Measurements from ENCODE around the gene HLCS.

HLCS gene

DNA sequence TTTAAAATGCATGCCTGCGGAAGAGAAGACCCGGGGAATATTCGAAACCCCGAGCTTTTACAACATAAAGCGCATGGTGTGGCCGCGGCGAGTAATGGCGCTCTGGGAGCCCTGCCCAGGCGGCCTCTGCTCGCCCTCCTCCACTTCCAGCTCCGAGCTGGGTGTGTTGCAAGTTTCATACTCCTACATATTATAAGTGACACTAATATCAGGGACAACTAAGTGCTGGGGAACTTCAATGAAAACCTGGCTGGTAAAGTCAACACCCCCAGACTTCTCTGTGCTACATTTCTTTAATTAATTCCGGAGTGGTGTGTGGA lies 255.8 kb downstream of the HLCS start:
- TF ChIP-seq, protein P1, sequence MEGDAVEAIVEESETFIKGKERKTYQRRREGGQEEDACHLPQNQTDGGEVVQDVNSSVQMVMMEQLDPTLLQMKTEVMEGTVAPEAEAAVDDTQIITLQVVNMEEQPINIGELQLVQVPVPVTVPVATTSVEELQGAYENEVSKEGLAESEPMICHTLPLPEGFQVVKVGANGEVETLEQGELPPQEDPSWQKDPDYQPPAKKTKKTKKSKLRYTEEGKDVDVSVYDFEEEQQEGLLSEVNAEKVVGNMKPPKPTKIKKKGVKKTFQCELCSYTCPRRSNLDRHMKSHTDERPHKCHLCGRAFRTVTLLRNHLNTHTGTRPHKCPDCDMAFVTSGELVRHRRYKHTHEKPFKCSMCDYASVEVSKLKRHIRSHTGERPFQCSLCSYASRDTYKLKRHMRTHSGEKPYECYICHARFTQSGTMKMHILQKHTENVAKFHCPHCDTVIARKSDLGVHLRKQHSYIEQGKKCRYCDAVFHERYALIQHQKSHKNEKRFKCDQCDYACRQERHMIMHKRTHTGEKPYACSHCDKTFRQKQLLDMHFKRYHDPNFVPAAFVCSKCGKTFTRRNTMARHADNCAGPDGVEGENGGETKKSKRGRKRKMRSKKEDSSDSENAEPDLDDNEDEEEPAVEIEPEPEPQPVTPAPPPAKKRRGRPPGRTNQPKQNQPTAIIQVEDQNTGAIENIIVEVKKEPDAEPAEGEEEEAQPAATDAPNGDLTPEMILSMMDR (IDR thresholded peaks at IDR 0.05; ENCODE audit: insufficient read depth, missing control alignments) = no peak
- no peak for DNase-seq (ENCODE audit: insufficient read length, low spot score)
- FAIRE-seq = no peak

DNA sequence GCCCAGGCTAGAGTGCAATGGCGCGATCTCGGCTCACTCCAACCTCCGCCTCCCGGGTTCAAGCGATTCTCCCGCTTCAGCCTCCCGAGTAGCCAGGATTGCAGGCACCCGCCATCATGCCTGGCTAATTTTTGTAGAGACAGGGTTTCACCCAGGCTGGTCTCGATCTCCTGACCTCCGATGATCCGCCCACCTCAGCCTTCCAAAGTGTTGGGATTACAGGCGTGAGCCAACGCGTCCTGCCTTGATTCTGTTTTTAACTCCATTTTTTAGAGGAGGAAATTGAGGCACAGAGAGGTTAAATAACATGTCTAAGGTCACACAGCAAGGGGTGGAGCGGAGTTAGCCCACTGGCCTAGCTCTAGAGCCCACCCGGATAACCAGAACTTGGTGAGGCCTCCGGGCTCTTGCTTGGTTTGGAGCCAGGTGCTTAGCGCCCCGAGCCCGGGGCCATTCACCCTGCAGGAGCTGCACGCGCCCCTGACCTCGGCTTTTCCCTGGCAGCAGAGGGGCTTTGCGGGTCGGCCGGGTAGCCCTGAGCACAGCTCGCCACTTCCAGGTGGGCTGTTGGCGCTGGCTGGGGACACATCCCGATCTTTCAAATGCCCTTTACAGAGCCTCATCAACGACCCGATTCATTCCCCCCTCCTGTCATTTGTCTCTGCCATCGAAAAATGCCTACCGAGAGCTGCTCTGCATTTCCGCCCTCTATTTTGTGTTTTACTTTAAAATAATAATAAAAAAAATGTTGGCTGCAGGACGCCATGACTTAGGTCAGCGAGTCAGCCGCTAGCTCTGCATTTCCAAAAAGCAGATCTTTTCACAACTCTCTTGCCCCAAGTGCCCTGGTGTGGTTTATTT lies 256.4 kb downstream of the HLCS start:
- TF ChIP-seq, protein P1 (IDR thresholded peaks at IDR 0.05; ENCODE audit: insufficient read depth, missing control alignments) = no peak
- no peak for FAIRE-seq
- DNase-seq (ENCODE audit: insufficient read length, low spot score) = no peak

DNA sequence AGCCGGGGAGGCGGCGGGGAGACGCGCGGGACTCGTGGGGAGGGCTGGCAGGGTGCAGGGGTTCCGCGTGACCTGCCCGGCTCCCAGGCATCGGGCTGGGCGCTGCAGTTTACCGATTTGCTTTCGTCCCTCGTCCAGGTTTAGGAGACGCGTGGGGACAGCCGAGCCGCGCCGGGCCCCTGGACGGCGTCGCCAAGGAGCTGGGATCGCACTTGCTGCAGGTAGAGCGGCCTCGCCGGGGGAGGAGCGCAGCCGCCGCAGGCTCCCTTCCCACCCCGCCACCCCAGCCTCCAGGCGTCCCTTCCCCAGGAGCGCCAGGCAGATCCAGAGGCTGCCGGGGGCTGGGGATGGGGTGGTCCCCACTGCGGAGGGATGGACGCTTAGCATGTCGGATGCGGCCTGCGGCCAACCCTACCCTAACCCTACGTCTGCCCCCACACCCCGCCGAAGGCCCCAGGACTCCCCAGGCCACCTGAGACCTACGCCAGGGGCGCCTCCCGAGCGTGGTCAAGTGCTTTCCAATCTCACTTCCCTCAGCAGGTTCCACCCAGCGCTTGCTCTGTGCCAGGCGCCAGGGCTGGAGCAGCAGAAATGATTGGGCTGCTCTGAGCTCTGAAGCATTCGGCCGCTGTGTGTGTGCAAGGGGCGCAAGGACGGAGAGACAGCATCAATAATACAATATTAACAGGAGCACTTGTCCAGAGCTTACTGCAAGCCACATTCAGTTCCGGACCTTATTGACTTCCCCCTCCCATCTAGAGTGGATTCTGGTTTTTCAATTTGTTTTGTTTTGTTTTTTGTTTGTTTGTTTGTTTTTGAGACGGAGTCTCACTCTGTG lies 257.2 kb downstream of the HLCS start:
- TF ChIP-seq, protein P1 (IDR thresholded peaks at IDR 0.05; ENCODE audit: insufficient read depth, missing control alignments) = no peak
- no peak for FAIRE-seq
- no peak for DNase-seq (ENCODE audit: insufficient read length, low spot score)

DNA sequence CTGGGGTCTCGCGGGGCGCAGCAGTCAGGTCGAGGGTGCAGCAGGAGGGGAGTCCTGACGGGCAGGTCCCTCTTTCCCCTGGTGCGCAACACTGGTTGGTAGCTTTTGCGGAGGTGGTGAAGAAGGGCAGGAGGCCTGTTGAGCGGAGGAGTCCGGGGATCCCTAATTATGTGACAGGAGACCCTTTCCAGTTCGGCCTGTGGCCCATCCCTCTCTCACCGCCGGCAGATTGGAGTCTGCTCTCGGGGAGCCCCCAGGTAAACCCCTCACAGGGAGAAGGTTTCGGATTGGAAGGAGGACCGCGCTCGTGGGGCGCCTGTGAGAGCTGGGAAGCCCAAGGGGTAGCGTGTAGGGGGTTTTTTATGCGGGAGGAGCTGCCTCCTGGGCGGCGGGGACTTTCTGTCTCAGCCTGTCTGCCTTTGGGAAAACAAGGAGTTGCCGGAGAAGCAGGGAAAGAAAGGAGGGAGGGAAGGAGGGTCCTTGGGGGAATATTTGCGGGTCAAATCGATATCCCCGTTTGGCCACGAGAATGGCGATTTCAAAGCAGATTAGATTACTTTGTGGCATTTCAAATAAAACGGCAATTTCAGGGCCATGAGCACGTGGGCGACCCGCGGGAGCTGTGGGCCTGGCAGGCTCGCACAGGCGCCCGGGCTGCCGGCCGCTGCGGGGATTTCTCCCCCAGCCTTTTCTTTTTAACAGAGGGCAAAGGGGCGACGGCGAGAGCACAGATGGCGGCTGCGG lies 258.0 kb downstream of the HLCS start:
- FAIRE-seq = no peak
- TF ChIP-seq, protein P1 (IDR thresholded peaks at IDR 0.05; ENCODE audit: insufficient read depth, missing control alignments) = no peak

DNA sequence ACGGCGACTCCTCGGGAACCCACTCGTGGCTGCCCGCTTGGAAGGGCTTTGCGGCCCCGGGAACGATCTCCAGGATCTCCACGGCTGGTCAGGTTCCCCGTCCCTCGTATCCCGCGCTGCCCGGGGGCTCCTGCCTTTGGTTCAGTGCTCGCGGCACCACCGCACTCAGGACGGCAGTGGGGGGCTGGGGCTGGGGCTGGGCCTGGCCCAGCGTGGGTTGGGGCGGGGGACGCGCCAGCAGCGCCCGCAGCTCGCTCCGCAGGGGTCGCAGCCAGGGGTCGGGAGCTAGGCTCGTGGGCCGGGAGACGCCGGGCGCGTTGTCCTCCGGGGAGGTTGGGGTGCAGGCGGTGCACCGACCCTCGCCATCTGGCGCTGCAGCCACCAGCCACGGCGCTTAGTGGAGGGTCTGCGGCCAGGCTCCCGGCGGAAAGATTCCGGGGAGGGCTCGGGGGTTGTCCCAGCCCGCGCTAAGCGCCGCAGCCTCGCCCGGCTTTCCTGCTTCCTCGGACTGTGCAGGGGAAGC lies 258.6 kb downstream of the HLCS start:
- DNase-seq (ENCODE audit: insufficient read length, low spot score) (no peak), FAIRE-seq (no peak)
- TF ChIP-seq, protein P1 (IDR thresholded peaks at IDR 0.05; ENCODE audit: insufficient read depth, missing control alignments) = no peak

More for the DNA sequence above, 258.0 kb downstream of the HLCS start:
- no peak for DNase-seq (ENCODE audit: insufficient read length, low spot score)

DNA sequence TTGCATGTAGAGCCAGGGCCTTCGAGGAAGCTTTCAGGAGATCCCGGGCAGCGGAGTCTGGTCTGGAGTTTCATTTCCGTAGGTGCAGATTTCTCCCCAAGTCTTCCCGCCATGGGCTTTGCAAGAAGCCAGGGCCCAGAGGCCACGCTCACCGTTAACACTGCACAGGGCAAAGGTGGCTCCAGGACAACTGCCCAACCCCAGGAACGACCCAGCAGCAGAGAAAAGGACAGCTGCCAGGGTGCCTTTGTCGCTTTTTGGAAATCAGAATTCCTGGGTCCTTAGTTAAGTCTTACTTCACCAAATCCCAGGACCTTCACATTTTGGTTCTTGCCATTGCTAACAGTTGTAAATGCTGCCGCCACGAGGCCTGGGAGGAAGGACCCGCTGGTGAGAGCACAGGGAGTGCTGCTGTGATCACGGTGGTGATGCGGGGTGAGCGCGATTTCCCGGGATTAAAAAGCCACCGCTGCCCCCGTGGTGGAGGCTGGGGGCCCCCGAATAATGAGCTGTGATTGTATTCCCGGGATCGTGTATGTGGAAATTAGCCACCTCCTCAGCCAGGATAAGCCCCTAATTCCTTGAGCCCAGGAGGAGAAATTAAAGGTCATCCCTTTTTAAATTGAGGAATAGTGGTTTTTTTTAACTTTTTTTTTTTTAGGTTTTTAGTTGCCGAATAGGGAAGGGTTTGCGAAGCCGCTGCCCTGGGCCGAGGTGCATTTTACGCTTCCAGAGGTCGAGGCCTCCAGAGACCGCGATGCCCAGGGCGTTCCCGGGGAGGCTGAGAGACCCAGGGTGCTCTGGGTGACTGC lies 259.3 kb downstream of the HLCS start:
- no peak for DNase-seq (ENCODE audit: insufficient read length, low spot score)
- FAIRE-seq = no peak
- TF ChIP-seq, protein P1 (IDR thresholded peaks at IDR 0.05; ENCODE audit: insufficient read depth, missing control alignments) = no peak
